HepG2 (cell line): Measurements from ENCODE around the gene CPEB4. TPM values are rescaled to one million over a fixed set of nuclear protein-coding genes. Genes with fewer than 3 reads are reported as not detected.

Experiments used
- DNMT3B ChIP-seq: conservative IDR thresholded peaks from 2 replicates; pipeline ENCODE4 v1.6.1; 2016; ENCODE audit warnings: missing biosample characterization, control low read depth
- ELF1 ChIP-seq: sonication (generic); formaldehyde crosslinking; IDR thresholded peaks from 2 replicates; pipeline ENCODE4 v1.4.0; 2020; ENCODE audit warnings: missing genetic modification reagents
- FOXP1 ChIP-seq, 2 experiments: fragments of 450-650 bp in 1 of 2; IDR thresholded peaks; 2 replicates each; pipeline ENCODE4 v1.6.1; 2017 to 2018; ENCODE audit warnings: antibody characterized with exemption in 1 of 2
- MEIS2 ChIP-seq: sonication (generic); formaldehyde crosslinking; IDR thresholded peaks from 2 replicates; pipeline ENCODE4 v1.9.0; 2021; ENCODE audit warnings: mild to moderate bottlenecking, missing genetic modification reagents
- SKI ChIP-seq: fragments of 450-650 bp; IDR thresholded peaks from one replicate; pipeline ENCODE4 v1.6.1; 2018; ENCODE audit warnings: mild to moderate bottlenecking; ENCODE audit not compliant: partially characterized antibody
- STAG1 ChIP-seq: sonication (generic); formaldehyde crosslinking; IDR thresholded peaks from 2 replicates; pipeline ENCODE4 v1.4.0; 2020; ENCODE audit warnings: missing genetic modification reagents
- ZNF274 ChIP-seq: sonication (generic); formaldehyde crosslinking; IDR thresholded peaks from 2 replicates; pipeline ENCODE4 v1.5.1; 2020; ENCODE audit warnings: mild to moderate bottlenecking, missing genetic modification reagents
- ZNF7 ChIP-seq: IDR thresholded peaks from 2 replicates; pipeline ENCODE4 v1.6.1; 2016; ENCODE audit warnings: missing biosample characterization, missing genetic modification reagents
- ZNF737 ChIP-seq: sonication (generic); formaldehyde crosslinking; IDR thresholded peaks from 2 replicates; pipeline ENCODE4 v1.5.0; 2020; ENCODE audit warnings: missing genetic modification reagents, mild to moderate bottlenecking, borderline replicate concordance
- ZNF782 ChIP-seq: sonication (generic); formaldehyde crosslinking; IDR thresholded peaks from 2 replicates; pipeline ENCODE4 v1.4.0; 2020; ENCODE audit warnings: missing genetic modification reagents, mild to moderate bottlenecking, borderline replicate concordance
- polyA plus RNA-seq, 8 experiments: library from polyadenylated mRNA; depleted of rRNA in 3 of 8; stranded (reverse) in 7 of 8; unstranded in 1 of 8; fragments of >200 nt; fragmentation: Illumina TruSeq in 4 of 8; extraction: Trizol in 4 of 8; gene quantifications; 2 replicates each; pipeline versions ENCODE4 v1.2.1 to v1.2.3, GENCODE V29; 2011 to 2016; ENCODE audit warnings: low read depth in 4 of 8, missing spikeins in 1 of 8, mixed read lengths in 1 of 8; ENCODE audit not compliant: insufficient read depth in 1 of 8
- total RNA-seq, 5 experiments: library from RNA; depleted of rRNA; stranded (reverse); fragments of >200 nt; fragmentation: Illumina TruSeq; extraction: Trizol; gene quantifications; 2 replicates each; pipeline ENCODE4 v1.2.3, GENCODE V29; 2016; ENCODE audit warnings: low read depth in 1 of 5
- TF ChIP-seq, protein P1 (sequence below): sonication (generic); formaldehyde crosslinking; IDR thresholded peaks from 2 replicates; pipeline ENCODE4 v1.8.1; 2023; ENCODE audit warnings: mild to moderate bottlenecking, missing genetic modification reagents
- TF ChIP-seq, protein P2 (sequence below): sonication (generic); formaldehyde crosslinking; IDR thresholded peaks from 2 replicates; pipeline ENCODE4 v1.5.1; 2020; ENCODE audit warnings: mild to moderate bottlenecking, missing genetic modification reagents
- TF ChIP-seq, protein P3 (sequence below): sonication (generic); formaldehyde crosslinking; IDR thresholded peaks from 2 replicates; pipeline ENCODE4 v1.8.0; 2022; ENCODE audit warnings: missing genetic modification reagents, mild to moderate bottlenecking, inconsistent platforms, borderline replicate concordance
- TF ChIP-seq, protein P4 (sequence below): sonication (generic); formaldehyde crosslinking; IDR thresholded peaks from 2 replicates; pipeline ENCODE4 v1.4.0; 2020; ENCODE audit warnings: missing genetic modification reagents, borderline replicate concordance

The CPEB4 gene
- total and polyA plus RNA-seq, 2 of the 13 experiments (the other 11 are each of a cell fraction or from before 2014, with no cell fraction given) = 7.7 to 26.7 TPM

DNA sequence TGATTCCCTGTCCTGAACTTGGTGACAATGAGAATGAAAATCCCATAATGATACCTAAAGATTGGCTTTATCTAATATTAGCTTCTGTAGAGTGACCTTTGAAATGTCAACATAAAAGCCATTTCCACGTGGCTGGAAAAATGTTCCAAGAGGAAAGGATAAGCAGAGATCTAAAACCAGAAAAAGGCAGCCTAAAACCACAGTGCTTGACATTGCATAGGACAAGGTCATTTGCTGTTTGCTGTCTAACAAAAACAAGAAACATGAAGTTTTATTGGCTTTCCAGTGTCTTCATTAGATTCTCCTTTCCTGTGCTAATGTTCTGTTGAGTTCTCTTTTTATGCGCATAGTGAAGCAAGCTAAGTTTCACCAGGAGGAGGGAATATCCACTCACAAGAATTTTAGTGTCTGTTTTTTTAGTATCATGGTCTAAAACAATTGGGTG, 44.6 kb downstream of the CPEB4 start (continued):
- TF ChIP-seq, protein P1, sequence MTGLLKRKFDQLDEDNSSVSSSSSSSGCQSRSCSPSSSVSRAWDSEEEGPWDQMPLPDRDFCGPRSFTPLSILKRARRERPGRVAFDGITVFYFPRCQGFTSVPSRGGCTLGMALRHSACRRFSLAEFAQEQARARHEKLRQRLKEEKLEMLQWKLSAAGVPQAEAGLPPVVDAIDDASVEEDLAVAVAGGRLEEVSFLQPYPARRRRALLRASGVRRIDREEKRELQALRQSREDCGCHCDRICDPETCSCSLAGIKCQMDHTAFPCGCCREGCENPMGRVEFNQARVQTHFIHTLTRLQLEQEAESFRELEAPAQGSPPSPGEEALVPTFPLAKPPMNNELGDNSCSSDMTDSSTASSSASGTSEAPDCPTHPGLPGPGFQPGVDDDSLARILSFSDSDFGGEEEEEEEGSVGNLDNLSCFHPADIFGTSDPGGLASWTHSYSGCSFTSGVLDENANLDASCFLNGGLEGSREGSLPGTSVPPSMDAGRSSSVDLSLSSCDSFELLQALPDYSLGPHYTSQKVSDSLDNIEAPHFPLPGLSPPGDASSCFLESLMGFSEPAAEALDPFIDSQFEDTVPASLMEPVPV (CRISPR knock-in tag) = no peak
- TF ChIP-seq ZNF274 (CRISPR knock-in tag) (no peak), STAG1 (peak; percentile 33; the same call in 1 of the 2 replicates), SKI (no peak), FOXP1 (IDR thresholded peaks at IDR 0.05) (0 out of 2 replicates have a peak, but pooled peaks have one; percentile 36), FOXP1 (CRISPR knock-in tag; IDR thresholded peaks at IDR 0.05) (peak; percentile 85), MEIS2 (CRISPR knock-in tag) (no peak), ZNF782 (CRISPR knock-in tag) (no peak), ELF1 (CRISPR knock-in tag) (no peak; the same call in 1 of the 2 replicates), DNMT3B (CRISPR knock-in tag) (no peak), ZNF737 (CRISPR knock-in tag) (no peak), ZNF7 (CRISPR knock-in tag) (no peak)
- TF ChIP-seq, protein P2, sequence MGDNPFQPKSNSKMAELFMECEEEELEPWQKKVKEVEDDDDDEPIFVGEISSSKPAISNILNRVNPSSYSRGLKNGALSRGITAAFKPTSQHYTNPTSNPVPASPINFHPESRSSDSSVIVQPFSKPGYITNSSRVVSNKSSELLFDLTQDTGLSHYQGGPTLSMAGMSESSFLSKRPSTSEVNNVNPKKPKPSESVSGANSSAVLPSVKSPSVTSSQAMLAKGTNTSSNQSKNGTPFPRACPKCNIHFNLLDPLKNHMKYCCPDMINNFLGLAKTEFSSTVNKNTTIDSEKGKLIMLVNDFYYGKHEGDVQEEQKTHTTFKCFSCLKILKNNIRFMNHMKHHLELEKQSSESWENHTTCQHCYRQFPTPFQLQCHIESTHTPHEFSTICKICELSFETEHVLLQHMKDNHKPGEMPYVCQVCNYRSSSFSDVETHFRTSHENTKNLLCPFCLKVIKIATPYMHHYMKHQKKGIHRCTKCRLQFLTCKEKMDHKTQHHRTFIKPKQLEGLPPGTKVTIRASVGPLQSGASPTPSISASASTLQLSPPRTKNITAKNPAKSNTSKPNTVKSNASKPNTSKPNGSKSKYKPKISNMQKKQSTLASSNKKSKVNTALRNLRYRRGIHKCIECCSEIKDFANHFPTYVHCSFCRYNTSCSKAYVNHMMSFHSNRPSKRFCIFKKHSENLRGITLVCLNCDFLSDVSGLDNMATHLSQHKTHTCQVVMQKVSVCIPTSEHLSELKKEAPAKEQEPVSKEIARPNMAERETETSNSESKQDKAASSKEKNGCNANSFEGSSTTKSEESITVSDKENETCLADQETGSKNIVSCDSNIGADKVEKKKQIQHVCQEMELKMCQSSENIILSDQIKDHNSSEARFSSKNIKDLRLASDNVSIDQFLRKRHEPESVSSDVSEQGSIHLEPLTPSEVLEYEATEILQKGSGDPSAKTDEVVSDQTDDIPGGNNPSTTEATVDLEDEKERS (CRISPR knock-in tag) = peak; percentile 61; the same call in 1 of the 2 replicates
- TF ChIP-seq, protein P3, sequence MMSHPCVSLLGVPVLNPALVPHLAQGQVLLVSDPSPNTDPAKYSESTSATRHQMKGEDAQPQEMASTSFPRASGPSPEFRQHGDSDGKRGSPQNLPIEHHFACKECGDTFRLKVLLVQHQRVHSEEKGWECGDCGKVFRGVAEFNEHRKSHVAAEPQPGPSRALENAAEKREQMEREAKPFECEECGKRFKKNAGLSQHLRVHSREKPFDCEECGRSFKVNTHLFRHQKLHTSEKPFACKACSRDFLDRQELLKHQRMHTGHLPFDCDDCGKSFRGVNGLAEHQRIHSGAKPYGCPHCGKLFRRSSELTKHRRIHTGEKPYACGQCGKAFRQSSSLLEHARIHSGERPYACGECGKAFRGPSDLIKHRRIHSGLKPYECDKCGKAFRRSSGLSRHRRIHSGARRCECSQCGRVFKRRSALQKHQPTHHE = peak; percentile 43; the same call in 1 of the 2 replicates
- TF ChIP-seq, protein P4, sequence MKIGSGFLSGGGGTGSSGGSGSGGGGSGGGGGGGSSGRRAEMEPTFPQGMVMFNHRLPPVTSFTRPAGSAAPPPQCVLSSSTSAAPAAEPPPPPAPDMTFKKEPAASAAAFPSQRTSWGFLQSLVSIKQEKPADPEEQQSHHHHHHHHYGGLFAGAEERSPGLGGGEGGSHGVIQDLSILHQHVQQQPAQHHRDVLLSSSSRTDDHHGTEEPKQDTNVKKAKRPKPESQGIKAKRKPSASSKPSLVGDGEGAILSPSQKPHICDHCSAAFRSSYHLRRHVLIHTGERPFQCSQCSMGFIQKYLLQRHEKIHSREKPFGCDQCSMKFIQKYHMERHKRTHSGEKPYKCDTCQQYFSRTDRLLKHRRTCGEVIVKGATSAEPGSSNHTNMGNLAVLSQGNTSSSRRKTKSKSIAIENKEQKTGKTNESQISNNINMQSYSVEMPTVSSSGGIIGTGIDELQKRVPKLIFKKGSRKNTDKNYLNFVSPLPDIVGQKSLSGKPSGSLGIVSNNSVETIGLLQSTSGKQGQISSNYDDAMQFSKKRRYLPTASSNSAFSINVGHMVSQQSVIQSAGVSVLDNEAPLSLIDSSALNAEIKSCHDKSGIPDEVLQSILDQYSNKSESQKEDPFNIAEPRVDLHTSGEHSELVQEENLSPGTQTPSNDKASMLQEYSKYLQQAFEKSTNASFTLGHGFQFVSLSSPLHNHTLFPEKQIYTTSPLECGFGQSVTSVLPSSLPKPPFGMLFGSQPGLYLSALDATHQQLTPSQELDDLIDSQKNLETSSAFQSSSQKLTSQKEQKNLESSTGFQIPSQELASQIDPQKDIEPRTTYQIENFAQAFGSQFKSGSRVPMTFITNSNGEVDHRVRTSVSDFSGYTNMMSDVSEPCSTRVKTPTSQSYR (CRISPR knock-in tag) = peak; percentile 10; the same call in 1 of the 2 replicates
